Glomerular endothelial cell (primary cell): Measurements from ENCODE around the gene MX2. TPM values are rescaled to one million over a fixed set of nuclear protein-coding genes. Genes with fewer than 3 reads are reported as not detected.
"Not testable (repeated sequence)": the region's sequence is repeated elsewhere in the genome, so short reads cannot be mapped to it uniquely, and the experiment has no call there.

Experiments used
- DNase-seq: peaks from one replicate; pipeline ENCODE4 v3.0.0-alpha.2; 2011; ENCODE audit warnings: low read depth, low spot score; ENCODE audit errors: extremely low read depth
- total RNA-seq: library from RNA; depleted of rRNA; stranded (reverse); fragments of >200 nt; gene quantifications from 2 replicates; pipeline ENCODE4 v1.2.3, GENCODE V29; 2015

The MX2 gene
- total RNA-seq: 1.0 and 12.4 TPM in 2 replicates

- DNase-seq: no peak
Observed at GRCh38 chr21:41361786-41362604, at the start of gene MX2. Gene MX2 (plus strand): TSS chr21:41362027. CDS start chr21:41376907, 14,880 bp downstream.

DNA sequence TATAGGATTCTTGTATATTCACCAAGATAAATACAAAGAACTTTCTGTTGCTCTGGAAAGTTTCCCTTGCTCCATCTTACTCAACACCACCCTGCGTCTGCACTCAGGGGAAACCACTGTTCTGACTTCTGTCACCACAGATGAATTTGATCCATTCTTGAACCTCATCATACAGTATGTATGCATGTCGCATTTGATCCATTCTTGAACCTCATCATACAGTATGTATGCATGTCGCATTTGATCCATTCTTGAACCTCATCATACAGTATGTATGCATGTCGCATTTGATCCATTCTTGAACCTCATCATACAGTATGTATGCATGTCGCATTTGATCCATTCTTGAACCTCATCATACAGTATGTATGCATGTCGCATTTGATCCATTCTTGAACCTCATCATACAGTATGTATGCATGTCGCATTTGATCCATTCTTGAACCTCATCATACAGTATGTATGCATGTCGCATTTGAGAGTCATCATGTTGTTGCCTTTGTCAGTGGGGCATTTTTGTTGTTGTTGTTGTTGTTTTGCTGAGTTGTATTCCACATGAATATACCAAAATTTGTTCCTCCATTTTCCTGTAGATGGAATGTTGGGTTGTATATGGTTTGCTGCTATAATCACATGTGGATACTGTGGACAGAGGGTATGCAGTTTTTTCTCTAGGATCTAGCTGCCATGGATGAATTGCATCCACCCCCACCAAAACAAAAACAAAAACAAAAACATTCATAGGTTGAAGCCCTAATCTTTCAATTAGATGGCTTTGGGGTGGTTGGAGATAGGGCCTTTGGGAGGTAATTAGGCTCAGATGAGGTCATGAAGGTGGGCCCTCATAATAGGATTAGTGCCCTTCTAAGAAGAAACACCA lies 48.3 kb upstream of the MX2 start:
- DNase-seq: not testable (repeated sequence)

GRCh38 chr21:41315726-41316125 lies 46.1 kb upstream of the MX2 start:
- DNase-seq: no peak

DNA sequence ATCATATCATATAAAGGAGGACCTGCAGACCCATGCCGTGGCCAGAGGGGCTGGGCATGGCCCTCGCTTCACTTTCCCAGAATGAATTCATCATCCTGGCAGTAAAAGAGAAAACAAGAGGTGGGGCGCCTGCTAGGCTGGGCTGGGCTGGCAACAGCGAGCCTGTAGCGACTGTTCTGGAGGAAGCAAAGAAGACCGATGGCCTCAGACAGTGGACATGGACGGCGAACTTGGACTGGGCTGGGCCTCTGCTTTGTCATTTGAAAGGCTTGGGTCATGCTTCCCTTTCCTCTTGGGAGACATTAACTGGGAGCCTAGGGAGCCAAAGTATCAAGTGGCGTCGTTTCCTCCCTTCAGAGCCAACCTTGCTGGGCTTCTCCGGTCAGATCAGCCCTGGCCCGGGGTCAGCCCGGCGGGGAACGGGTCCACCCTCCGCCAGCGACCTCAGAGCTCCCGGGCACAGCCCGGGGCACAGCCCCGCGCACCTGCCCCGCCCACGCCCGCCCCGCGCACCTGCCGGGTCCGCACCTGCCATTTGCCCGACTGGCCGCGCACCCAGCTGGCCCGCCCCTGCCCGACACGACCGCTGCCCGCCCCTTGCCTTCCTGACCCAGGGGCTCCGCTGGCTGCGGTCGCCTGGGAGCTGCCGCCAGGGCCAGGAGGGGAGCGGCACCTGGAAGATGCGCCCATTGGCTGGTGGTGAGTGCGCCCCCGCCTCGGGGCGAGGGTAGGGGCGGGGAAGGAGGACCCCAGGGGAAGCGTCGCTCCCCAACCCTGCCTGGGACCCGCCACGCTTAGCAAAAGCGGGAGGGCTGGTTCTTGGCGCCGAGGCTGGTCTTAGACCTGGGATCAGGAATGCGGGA lies 45.4 kb upstream of the MX2 start, which contains the start of gene FAM3B:
FAM3B (plus strand) TSS at position 602 of the 863 bp plus-strand sequence; CDS start at position 681, 79 bp downstream.
- no peak for DNase-seq

GRCh38 chr21:41317063-41317392 lies 44.8 kb upstream of the MX2 start:
- no peak for DNase-seq

- DNase-seq: no peak
Observed at GRCh38 chr21:41317458-41317857, 44.4 kb upstream of the MX2 start.

GRCh38 chr21:41318218-41318617 lies 43.6 kb upstream of the MX2 start:
- no peak for DNase-seq

DNA sequence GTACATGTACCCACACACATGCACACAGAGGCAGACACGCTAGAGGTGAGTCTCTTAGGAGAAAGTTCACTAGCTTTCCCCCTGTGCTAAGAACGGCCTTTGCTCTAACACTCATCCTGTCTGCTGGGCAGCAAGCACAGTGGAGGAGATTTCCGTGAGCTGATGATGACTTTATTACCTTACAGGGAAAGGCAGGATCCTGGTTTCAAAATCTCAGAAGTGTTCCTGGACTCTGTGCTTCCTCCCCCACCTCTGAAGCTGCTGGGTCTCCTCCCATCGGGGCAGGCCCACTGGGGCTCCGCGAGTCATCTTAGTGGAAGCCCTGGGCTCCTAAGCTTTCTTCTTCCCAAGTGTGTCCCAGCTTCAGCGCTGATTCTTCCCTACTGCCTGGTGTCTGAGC lies 42.6 kb upstream of the MX2 start:
- DNase-seq: no peak

GRCh38 chr21:41321211-41321907 lies 40.5 kb upstream of the MX2 start:
- DNase-seq: no peak

DNA sequence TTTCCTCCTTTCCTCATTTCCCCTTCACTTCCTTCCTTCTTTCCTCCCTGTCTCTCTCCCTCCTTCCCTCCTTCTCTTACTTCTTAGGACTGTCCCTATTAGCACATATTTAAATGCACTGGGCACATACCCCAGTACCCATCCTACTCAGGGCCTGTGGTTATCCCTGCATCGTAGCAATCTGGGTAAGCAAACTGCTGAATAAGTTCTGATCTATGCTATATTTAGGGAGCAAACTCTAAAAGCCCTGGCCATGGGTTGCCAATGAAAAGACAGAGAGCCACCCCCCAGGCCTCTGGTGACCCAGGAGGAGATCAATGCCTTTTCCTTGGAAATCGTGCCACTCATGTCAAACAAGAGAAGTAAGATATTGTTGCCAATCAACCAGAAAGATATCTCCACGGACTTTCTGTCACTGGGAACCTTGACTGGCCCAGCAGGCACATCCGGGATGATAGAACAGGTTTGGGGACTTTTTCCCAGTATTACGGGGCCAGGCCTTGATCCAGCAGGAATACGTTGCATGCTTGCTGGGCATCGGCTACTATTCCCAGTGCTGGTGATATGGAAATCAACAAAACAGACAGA lies 39.8 kb upstream of the MX2 start:
- no peak for DNase-seq

DNA sequence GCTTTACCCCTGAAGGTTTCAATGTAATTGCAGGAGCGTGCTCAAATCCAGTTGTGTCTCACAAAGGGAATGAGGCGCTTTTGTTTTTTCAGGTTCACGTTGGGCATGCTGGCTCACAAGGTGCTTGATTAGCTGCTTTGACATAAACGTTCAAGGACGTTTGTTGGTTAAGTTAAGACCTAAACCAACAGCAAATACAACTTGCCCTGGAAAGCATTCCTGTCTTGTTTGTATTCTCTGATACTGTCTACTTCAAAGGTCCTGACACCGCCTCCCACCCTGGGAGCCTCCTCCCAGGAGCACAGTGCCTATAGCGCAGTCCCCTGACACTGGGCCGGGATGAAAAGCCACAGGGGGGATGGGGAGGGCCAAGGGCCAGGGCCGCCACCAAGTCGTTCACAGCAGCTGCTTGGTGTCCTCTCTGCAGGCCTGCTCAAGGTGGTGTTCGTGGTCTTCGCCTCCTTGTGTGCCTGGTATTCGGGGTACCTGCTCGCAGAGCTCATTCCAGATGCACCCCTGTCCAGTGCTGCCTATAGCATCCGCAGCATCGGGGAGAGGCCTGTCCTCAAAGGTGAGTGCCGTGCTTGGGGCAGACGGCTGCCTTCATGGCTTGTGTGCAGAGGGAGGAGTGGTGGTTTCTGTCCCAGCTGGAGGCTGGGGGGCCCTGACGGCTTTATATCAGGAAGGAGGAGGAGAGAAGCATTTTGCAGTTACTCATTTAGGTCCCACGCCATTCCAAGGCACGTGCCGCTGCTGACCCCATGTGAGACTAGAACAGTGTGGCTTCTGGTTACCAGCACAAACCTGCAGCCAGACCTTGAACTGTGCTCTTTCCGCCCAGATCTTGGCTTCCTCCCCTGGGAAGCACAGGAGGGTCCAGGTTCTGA lies 39.1 kb upstream of the MX2 start:
- no peak for DNase-seq

DNA sequence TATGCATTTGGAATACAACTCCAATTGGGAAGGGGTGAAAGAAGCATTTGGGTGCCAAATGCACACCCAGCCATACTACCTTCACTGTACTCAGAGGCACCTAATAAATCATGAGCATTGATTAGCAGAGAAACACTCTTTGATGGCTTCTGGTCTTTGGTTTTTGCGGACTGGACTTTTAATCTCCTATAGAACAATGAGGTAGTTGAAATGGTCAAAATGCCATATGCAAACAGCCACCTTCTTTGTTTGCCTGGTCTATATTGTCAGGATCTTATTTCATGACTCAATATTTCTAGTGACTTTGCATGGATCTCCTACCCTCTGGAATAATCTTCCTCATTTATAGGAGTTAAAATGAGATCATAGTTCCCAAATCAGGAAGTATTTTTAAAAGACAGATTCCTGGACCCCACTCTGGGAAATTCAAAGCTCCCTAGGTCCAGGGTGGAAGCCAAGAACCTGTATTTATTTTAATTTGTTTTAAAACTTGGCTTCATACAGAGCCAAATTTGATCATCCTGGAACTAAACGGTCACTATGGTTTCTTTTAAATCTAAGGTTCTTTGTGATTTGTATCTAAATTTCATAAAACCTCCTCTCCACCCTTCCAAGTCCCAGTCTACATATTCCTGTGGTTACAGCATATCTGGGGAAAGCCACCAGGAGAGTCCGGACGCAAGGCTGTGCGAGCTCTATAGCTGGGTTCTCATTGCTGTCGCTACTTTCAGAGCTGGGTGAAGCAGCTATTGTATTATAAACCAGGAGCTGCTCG lies 36.5 kb upstream of the MX2 start:
- no peak for DNase-seq

DNA sequence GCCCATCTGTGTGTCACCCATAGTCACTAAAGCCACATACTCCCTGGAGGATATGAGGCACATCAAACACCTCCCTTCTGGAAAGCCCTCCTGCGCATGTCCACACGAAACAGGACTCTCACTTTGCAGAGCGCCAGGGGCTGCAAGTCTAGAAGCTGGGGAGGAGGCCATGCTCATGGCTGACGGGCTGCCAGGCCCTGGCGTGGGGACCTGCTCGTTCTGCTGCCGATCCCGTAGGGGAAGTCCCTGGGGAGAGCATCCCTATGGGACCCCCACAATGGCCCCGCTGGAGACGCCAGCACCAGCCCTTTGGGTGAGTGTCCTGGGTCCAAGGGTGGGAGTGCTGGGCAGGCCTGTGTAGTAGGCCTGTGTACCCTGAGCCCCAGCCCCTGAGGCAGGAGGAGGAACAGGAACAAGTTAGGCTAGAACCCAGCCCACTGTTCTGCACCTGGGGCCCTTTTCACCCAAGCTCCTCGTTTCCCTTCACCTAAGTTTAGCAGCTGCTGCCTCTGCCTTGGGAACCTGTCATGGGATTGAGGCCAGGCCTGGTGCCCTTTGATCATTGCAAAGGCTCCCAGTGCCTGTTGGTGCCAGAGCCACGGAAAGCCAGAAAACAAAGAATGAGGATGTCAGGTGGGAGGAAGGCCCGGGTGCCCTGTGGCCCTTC lies 35.3 kb upstream of the MX2 start:
- DNase-seq: no peak

- no peak for DNase-seq
Observed at GRCh38 chr21:41327753-41328152, 34.1 kb upstream of the MX2 start.

DNA sequence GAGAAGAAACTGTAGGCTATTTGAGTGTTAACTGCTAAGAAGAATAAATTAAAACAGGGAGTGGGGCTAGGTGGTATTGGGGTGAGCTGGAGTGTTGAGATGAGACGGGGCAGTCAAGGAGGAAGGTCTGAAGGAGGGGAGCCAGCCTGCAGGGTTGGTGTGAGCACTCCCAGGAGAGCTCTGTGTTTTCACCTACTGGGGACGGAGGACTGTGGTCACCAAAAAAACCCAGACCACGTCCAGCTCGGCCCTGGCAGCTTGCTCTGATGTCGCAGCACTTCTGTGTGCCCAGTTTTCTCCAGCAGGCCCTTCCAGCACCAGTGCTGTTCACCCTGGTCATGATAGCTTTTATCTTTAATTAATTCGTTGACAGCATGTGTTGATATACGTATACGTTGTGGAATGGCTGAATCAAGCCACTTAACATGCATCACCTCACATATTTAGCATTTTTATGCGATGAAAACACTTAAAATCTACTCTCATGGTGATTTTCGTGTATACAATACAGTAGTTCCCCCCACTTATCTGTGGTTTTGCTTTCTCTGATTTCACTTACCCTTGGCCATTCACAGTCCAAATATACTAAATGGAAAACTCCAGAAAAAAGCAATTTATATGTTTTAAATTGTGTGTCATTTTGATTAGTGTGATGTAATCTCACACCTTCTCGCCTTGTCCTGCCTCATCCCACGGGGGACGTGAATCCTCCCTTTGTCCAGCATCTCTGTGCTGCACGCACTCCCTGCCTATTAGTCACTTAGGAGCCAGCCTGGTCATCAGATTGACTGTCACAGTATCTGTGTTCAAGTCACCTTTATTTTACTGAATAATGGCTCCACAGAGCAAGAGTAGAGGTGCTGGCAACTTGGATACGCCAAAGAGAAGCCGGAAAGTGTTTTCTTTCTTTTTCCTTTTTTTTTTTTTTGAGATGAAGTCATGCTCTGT lies 32.9 kb upstream of the MX2 start:
- DNase-seq: no peak

DNA sequence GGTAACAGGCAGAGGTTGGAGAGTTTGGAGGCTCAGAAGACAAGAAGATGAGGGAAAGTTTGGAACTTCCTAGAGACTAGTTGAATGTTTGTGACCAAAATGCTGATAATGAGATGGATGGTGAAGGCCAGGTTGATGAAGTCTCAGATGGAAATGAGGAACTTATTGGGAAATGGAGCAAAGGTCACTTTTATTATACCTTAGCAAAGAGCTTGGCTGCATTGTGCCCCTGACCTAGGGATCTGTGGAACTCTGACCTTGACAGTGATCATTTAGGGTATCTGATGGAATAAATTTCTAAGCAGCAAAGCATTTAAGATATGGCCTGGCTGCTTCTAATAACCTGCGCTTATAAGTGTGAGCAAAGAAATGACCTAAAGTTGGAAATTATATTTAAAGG lies 28.1 kb upstream of the MX2 start:
- no peak for DNase-seq

GRCh38 chr21:41337515-41337914 lies 24.3 kb upstream of the MX2 start:
- no peak for DNase-seq
